Ramos (cell line): ENCODE measurements around the gene OPRD1.

ENCODE experiments used
- in situ Hi-C: fragments of 300-500 bp; cut with MboI; formaldehyde crosslinking; loops from one replicate; pipeline ENCODE4 v1.14.3; 2022; ENCODE audit warnings: low sequenced_read_pairs; ENCODE audit not compliant: unreplicated experiment

Gene OPRD1

DNA sequence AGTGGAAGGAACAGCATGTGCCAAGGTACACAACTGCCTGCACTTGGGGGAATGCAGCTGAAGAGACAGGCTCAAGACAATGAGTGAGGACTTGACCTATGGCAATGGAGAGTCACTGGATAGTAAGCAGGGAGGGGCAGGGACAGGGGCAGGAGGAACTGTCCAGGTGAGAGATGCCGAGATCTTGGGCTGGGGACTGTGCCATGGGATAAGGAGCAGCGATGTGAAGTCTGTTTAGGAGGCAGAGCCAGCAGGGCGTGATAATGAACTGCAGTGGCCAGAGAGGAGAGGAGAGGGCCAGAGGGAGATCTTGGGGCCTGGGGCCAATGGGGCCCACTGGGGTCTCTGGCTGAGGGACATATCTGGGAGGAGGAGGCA, 84.6 kb downstream of the OPRD1 start:
- in situ Hi-C loops, result no loop called here

GRCh38 chr1:28897789-28898188, 85.8 kb downstream of the OPRD1 start:
- in situ Hi-C loops, result no loop called here

DNA sequence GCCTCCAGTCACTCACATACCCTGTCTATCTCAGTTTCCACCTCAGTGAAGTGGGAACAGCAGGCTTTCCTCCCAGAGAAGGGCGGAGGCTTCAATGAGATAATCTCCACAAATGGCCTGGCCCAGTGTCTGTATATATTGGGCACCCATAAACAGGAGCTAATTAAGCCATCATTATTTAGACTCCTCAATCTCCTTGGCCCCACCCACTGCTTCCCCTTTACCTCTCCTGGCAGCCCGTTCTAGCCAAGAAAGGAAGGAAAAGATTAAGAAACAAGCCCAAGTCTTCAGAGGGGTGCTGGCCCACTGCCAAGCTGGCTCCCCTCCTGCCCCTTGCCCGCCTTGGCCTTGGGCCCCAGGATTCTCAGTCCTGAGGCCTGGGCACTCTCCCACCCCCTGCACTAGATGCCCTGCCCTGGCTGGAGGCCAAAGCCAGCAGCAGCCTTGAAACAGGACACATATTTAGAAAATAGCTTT, 86.5 kb downstream of the OPRD1 start:
- in situ Hi-C loops, result no loop called here

DNA sequence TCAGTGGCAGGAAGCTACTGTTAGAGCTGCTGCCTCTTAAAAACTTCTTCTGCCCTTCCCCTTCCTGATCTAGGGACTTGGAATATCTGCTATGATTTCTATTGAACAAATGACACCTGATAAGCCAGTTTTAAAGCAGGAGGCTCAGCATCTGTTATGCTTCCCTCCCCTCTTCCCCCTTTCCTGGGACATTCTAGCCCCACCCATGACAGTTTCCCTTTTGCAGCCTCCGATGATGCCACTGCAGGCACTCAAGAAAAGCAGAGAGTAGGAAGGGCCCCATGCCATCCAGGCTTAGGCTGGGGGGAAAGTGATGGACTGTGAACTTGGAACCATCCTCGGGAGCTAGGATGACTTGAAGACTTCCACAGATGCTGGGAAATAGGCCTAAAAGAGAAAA, 87.3 kb downstream of the OPRD1 start:
- in situ Hi-C loops, result no loop called here

GRCh38 chr1:28900562-28900961, 88.6 kb downstream of the OPRD1 start:
- in situ Hi-C loops, result no loop called here

- in situ Hi-C loops, result no loop called here
Observed at GRCh38 chr1:28902738-28903137, 90.8 kb downstream of the OPRD1 start.

DNA sequence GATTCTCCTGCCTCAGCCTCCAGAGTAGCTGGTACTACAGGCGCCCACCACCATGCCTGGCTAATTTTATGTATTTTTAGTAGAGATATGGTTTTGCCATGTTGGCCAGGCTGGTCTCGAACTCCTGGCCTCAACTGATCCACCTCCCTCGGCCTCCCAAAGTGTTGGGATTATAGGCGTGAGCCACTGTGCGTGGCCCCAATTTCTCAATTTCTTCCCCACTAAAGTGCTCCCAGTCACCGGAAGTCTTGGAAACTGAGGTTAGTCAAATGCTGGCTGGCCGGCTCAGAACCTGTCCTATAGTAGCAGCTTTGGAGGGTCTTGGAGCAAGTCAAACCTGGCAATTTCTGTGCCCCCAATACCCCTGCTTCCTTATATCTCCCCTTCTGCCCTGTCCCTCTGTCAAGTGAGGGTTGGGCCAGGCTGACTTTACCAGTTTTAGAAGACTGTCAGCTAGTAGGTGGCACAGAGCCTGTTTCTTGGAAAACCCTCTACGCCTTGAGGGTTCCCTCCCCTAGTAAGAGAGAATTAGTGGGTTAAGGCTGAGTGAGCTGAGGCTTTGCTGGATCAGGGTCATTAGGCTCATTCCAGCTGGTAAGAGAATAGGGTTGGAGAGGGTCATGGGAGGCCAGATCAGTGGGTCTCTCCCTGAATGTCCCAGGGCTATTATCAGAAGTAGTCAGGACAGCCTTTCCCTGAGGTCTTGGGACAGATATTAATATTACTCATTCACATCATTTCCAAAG, 94.1 kb downstream of the OPRD1 start:
- in situ Hi-C loops, result no loop called here

DNA sequence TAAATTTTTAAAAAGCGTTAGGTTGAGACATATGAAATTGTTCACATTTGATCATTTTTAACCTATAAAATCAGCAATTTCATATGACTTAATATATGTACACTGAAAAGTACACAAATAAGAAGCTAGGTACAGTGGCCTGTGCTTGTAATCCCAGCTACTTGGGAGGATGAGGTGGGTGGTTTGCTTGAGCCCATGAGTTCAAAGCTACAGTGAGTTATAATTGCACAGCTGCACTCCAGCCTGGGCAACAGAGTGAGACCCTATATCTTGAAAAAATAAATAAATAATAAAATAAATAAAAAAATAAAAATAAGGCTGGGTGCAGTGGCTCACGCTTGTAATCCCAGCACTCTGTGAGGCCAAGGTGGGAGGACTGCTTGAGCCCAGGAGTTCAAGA, 97.2 kb downstream of the OPRD1 start:
- in situ Hi-C loops, result no loop called here

- in situ Hi-C loops, result no loop called here
Observed at GRCh38 chr1:28910379-28911115, 98.6 kb downstream of the OPRD1 start.

DNA sequence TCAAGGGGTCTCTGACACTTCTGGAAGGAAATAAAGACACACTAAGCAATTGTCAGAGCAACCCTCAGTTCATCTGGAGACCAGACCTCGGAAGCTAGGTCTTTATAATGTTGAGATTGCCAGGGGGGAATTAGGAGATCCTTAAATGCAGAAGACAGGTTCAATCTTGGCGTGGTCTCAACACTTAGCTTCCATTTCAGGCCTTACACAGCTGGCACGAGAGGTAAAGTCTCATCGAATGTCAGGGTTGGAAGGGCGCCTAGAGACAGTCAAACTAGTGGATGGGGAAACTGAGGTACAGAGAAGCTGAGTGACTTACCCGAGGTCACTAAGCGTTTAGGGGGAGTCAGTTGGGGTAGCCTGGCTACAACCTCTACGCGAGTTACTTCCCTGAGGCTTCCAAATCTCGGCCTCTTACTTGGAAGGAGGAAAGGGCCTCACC, 101.8 kb downstream of the OPRD1 start:
- in situ Hi-C loops, result no loop called here

DNA sequence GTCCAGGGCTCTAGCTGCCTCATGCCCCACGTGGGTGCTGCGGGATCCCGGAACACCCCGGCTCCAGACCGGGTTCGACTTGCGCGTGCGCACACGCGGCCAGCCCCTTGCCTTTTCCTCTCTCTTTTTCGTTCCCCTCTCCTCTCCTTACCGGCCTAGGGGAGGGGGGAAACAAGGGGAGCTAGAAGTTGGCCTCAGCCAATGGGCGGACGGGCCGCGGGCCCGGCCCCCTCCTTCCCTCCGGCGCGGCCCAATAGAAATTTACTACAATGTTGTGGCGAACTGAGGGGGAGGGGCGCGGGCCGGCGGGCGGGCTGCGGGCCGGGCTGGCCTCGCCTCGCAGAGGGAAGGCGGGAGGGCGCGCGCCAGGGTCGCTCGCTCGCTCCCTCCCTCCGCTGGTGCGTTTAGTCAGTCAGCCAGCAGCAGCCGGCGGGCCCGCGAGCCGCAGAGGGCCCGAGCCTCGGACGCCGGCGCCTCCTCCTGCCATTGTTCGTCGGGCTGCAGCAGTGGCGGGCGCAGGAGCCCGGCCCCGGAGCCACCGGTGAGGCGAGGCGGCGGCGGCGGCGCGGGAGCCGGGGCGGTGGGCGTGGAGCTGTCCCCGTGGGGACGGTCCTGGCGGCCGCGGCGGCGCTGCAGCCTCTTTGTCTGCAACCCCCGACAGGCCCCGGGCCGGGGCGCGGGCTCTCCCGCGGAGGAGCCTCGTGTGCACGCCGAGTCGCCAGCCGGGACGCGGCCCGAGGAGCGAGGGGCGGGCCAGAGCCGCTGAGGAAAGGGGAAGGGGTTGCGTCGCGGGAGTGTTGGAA, 102.5 kb downstream of the OPRD1 start, which contains the start of gene EPB41:
TSS of gene EPB41 (plus strand) at position 342 of the 803 bp plus-strand sequence. CDS start 72,869 bp downstream, outside the sequence.
- in situ Hi-C loops, result no loop called here

DNA sequence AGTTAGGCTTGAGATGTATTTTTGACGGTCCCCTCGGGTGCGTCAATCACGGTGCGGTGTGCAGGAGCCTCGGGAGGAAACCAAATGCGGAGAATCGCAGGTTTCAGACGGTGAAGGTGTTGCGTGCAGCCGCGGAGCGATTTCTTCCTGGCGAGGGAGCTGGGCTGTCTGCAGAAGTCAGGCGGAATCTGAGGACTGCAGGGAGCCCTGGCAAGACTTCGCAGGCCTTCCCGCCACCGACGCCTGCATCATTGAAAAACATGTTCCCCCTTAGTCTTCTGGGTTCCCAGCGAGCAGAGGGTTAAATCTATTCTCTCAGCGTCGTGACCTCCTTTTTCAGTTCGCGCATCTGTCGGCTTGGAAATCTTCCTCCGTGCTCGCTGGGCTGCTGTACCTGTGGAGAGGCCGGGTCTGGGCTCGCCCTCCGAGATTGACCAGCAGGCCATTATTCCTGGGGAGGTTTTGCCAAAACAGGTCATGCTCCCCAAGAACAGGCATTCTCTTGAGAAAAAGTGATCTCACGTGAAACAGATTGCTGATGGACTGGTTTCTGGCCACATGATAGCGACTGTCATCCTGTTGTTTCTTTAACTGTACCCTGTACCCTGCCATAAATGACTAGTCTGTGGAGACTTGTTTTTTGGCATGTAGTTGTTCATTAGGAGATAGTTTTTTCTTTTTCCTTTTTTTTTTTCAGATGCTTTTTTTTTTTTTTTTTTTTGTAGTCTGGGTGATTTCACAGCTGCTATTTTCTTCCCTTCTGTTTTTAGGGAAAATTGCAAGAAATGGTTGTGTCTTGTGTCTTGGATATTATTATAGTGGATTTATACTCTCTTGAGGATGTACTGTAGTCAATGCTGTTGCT, 103.3 kb downstream of the OPRD1 start:
- in situ Hi-C loops, result no loop called here

- in situ Hi-C loops, result no loop called here
Observed at GRCh38 chr1:28917757-28918118, 105.8 kb downstream of the OPRD1 start.
